COLO668 (cell line): Measurements from ENCODE around the gene BCO1.
A peak's percentile ranks its signal among the peaks of the same experiment; 100 is the strongest.

Experiments
- DNase-seq: peaks from one replicate; lab custom pipeline; 2025; ENCODE audit not compliant: unreplicated experiment; lab: John Stamatoyannopoulos, UW

BCO1 gene

GRCh38 chr16:81315271-81316175 lies 77.0 kb downstream of the BCO1 start:
- peak; percentile 57 for DNase-seq

- DNase-seq = no peak
Measured at GRCh38 chr16:81316176-81316496, 77.6 kb downstream of the BCO1 start.

- DNase-seq = no peak
Measured at GRCh38 chr16:81318711-81319110, 80.2 kb downstream of the BCO1 start.

- no peak for DNase-seq
Measured at GRCh38 chr16:81319221-81319912, 80.9 kb downstream of the BCO1 start.

GRCh38 chr16:81321039-81321438 lies 82.5 kb downstream of the BCO1 start:
- no peak for DNase-seq

GRCh38 chr16:81321536-81321935 lies 83.0 kb downstream of the BCO1 start:
- no peak for DNase-seq

GRCh38 chr16:81324808-81325207 lies 86.3 kb downstream of the BCO1 start:
- DNase-seq = no peak

- no peak for DNase-seq
Measured at GRCh38 chr16:81327011-81327410, 88.5 kb downstream of the BCO1 start.

- no peak for DNase-seq
Measured at GRCh38 chr16:81327447-81328196, 89.1 kb downstream of the BCO1 start.

GRCh38 chr16:81329947-81330346 lies 91.5 kb downstream of the BCO1 start:
- DNase-seq = no peak

- no peak for DNase-seq
Measured at GRCh38 chr16:81333356-81333755, 94.9 kb downstream of the BCO1 start.

GRCh38 chr16:81335669-81336068 lies 97.2 kb downstream of the BCO1 start:
- no peak for DNase-seq

- DNase-seq = no peak
Measured at GRCh38 chr16:81337097-81337496, 98.6 kb downstream of the BCO1 start.
